ENCODE results near the gene SMIM13.

Gene SMIM13

DNA sequence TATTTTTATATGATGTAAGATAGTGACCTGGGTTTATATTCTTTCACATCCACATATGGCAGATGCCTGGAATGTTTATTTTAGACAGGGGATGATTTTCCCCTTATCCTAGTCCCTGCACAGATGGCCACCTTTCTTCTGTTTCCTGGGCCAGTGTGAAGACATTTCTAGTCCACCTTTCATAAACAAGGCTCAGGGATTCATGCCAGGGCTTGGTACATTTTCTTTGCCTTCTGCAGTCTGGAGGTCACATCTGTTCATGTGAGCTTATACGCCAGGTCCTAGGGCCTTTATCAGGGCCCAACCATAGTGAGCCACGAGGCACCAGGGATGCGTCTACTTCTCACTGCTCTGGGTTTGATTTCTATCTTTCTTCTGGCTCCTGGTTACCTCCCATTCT is 55.9 kb downstream of the SMIM13 start:
- in situ Hi-C loops (cut with MboI; ENCODE audit: low sequenced_read_pairs), result no loop called here

DNA sequence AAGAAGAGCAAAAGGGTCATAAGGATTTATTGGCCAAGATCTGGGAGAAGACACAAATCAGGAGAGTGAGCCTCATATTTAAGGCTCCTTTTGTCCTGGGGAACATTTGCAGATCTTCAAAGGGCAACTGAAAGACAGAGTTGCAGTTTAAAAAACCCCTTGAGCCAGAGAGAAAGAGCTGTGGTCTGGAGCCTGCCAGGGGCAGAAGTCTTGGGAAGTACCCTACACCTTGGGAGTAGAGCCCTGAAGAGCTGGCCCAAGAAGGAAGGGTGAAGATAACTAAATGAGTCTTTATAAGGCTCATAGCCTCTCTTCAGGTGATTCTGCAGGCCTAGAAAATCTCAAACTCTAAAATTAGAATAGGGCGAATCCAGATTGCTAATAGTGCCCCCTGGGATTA is 57.9 kb downstream of the SMIM13 start:
- in situ Hi-C loops (cut with MboI; ENCODE audit: low sequenced_read_pairs), result loop anchor here (10.0 kb wide), 1 partner anchor 423 kb away; no protein-coding TSS in a partner anchor

DNA sequence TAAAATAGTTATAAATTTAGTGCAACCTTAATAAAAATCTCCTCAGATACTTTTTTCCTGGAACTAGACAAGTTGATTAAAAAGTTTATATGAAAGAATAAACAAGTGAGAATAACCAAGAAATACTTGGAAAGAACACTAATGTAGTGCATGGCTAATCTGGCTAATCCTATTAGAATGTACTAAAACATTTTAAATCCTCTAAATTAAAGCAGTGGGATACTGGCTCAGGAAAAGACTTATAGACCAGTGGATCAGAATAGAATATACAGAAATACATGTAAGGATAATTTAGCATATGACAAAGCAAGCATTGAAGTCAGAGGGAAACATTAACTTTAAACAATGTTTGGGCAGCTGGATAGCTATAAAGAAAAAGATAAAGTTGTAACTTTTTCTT is 58.9 kb downstream of the SMIM13 start:
- in situ Hi-C loops (cut with MboI; ENCODE audit: low sequenced_read_pairs), result loop anchor here (10.0 kb wide), 1 partner anchor 422 kb away; no protein-coding TSS in a partner anchor

DNA sequence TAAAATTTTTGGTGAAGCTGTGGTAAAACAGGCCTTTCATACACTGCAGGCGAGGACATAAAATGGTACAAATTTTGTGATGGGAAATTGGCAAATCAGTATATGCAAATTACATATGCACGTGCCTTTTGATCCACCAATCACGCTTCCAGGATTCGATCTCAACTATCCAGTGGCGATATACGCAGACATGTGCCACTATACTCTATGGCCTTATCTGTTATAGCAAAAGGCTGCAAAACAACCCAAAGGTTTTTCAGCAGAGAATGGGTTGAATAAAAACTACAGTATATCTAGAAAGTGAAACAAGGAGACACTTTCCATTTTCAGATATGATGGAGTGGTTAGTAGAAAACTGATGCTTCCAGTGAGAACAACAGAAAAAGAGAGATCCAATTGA is 59.8 kb downstream of the SMIM13 start:
- in situ Hi-C loops (cut with MboI; ENCODE audit: low sequenced_read_pairs), result loop anchor here (10.0 kb wide), 1 partner anchor 421 kb away; no protein-coding TSS in a partner anchor

DNA sequence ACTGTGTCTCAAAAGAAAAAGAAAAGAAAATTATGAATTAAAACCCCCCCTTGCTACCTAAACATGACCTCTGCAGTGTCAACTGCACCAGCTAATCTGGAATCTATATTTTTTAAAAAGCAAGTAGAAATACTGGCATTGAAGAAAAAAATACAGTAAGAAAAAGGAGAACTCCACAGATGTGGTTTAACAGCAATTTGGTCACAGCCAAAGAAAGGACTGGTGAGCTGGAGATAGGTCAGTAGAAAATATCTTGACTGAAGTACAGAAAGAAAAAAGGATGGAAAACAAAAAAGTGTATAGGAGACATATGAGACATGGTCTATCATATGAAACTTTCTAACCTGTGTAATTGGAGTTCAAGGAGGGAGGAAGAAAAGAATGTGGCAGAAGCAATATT is 62.0 kb downstream of the SMIM13 start:
- in situ Hi-C loops (cut with MboI; ENCODE audit: low sequenced_read_pairs), result loop anchor here (10.0 kb wide), 1 partner anchor 419 kb away; no protein-coding TSS in a partner anchor

DNA sequence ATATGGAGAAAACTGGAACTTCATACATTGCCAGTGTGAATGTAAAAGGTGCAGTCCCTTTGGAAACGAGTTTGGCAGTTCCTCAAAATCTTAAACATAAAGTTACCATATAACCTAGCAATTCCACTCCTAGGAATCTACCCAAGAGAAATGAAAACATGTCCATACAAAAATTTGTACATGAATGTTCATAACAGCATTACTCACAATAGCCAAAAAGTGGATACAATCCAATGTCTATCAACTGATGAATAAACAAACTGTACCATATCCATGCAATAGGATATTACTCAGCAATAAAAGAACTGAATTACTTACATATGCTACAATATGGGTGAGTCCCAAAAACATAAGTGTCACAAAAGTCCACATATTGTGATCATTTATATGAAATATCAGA is 66.6 kb downstream of the SMIM13 start:
- in situ Hi-C loops (cut with MboI; ENCODE audit: low sequenced_read_pairs), result no loop called here

DNA sequence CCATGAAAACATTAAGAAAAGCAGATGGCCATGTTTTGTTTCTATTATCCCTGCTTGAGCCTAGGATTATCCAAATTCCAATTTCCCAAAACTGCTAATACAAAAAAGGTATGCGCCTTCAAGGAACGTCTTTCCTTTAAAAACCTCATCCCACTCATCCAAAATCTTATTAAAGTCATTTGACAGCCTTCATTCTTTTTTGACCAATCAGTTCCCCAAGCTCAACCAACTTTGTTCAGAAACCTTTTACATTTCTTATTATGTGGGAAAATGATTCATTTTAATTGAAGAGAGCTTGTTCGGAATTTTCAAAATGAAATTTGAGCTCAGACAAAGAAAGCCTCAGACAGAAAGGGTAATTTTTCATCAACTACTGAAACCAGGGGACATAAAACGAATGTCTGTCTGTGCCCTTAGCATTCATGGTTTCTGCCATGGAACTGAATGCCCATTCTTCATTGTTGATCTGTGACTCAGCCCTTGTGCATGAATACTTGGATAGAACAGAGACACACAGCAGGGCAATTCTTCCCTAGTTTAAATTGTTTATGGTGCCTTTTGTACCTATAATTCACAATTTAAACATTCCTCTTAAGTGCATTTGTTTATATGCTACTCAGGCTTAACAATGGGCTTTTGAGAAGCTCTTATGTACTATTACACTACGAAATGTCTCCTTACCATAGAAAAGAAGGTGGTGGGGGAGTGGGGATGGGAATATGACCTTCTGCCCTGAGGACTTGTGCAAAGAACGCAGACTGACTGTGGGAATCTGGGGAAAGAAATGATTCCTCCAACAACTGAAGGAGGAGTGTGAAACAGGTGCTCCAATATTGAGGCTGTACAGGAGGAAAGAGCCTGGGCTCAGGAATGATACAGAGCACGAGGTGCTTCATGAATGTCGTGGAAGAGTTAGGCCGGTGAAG is 67.7 kb downstream of the SMIM13 start:
- in situ Hi-C loops (cut with MboI; ENCODE audit: low sequenced_read_pairs), result no loop called here

DNA sequence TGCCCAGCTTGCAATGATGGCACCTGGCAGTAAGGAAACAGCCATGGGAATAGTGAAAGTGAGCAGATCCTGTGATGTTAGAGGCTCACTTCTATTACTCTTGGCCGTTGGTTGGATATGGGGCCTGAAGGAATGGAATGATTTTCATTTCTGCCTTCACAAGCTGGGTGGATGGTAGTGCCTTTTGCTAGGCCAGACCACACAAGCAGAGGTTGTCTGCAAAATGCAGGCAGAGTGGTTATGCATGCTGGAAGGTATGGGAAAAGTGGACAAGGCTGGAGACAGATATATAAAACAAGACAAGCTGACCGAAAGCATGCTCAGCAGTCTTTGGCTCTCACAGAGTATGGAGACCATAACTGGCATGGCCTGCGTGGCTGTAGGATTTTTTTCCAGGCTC is 68.6 kb downstream of the SMIM13 start:
- in situ Hi-C loops (cut with MboI; ENCODE audit: low sequenced_read_pairs), result no loop called here

DNA sequence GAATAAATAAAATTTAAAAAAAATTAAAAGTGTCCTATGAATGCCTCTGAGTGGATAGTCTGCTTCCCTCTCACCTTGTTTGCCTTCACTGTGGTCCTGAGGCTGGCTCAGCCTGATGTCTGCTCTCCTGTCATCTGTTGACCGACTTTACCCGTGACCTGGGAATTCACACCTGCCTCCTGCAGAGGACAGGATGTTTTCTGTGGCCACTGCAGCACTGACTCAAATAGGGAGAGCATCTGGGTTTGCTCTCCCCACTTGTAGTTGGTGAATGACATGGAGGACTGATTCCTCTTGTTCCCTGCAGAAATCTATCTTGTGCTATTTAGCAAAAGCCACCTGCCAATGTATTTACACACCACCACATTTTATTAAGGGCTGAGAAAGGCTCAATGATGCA is 70.3 kb downstream of the SMIM13 start:
- in situ Hi-C loops (cut with MboI; ENCODE audit: low sequenced_read_pairs), result no loop called here

DNA sequence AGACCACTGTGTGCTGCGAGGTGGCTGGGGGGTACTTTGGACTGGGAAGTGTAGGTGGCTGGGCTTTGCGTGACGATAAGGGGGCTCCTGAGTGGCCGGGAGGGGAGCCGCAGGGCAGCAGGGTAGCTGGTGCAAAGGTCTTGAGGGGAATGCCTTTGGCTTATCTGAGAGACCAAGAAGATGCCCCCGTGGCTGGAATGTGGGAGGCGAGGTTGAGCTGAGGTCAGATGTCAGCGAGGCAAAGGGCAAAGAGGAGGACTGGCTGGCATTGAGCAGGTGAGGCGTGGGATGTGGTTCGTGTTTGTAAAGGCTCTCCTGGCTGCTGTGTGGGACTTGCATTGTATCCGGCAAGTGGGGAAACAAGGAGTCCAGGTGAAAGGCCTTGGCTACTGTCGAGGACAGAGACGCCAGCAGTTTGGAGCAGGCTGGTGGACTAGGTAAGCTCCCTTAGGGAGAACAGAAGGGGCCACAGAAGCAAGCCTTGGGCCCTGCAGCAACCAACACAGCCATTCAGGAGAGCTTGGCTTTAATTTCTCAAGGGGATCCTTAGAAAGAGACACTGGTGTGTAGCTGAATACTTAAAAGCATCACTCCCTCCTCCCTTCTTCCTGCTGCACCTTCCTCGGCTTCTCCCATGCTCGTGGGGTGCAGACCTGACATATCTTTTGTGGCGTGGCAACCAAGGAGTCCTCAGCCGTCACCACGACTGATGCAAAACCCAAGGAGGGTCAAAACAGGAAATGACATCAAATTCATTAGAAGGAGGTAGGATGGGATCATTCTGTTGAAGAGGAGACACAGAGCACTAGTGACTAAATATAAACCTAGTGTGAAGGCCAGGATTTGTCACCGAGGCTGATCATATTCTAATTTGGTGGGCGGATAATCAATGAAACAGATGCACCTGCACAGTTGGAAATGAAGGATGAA is 71.3 kb downstream of the SMIM13 start:
- in situ Hi-C loops (cut with MboI; ENCODE audit: low sequenced_read_pairs), result no loop called here

DNA sequence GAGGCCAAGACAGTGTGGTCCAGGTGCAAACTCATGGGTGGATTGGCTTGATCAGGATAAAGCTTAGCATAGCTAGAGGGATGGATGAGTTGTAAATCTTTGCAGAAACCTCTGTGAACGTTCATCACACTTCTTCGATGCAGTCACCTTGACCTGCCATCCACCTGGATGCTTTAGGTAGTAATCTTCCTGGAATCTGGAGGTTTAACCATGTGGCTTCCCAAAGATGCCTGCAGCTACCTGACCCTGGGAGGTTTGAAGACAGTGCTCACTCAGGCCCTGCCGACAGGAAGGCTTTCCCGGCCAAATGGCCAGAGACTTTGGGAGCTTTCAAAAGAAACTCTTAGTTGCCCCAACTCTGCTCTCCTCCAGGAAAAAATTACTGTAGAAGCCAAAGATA is 73.3 kb downstream of the SMIM13 start:
- in situ Hi-C loops (cut with MboI; ENCODE audit: low sequenced_read_pairs), result no loop called here

DNA sequence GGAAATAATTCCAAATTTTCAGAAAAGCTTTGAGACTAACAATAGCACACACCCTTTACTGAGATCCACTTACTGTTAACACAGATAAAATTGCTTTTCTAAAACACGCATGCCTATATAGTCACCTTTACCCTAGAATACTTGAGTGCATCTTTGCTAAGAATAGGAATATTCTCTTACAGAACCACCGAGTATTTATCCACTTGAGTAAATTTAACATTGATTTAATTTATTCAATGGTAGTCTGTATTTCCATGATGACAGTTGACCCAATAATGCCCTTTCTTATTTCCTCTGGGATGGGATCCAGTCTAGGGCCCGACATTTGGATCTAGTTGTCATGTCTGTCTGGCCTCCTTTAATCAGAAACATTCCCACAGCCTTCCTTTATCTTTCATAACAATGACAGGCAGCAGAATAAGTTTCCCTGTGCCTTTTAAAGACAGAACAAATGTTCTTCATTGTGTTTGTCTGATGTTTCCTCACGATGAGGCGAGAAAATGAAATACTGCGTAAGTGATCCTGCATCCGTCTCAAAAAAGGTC is 74.5 kb downstream of the SMIM13 start:
- in situ Hi-C loops (cut with MboI; ENCODE audit: low sequenced_read_pairs), result no loop called here

DNA sequence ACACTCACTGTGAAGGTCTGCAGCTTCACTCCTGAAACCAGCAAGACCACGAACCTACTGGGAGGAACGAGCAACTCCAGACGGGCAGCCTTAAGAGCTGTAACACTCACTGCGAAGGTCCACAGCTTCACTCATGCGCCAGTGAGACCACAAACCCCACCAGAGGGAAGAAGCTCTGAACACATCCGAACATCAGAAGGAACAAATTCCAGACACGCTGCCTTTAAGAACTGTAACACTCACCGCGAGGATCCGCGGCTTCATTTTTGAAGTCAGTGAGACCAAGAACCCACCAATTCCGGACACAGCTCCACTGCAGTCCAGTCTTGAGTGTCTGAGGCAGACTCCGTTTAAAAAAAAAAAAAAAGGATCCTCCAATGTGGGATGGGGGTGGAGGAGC is 78.3 kb downstream of the SMIM13 start:
- in situ Hi-C loops (cut with MboI; ENCODE audit: low sequenced_read_pairs), result no loop called here

DNA sequence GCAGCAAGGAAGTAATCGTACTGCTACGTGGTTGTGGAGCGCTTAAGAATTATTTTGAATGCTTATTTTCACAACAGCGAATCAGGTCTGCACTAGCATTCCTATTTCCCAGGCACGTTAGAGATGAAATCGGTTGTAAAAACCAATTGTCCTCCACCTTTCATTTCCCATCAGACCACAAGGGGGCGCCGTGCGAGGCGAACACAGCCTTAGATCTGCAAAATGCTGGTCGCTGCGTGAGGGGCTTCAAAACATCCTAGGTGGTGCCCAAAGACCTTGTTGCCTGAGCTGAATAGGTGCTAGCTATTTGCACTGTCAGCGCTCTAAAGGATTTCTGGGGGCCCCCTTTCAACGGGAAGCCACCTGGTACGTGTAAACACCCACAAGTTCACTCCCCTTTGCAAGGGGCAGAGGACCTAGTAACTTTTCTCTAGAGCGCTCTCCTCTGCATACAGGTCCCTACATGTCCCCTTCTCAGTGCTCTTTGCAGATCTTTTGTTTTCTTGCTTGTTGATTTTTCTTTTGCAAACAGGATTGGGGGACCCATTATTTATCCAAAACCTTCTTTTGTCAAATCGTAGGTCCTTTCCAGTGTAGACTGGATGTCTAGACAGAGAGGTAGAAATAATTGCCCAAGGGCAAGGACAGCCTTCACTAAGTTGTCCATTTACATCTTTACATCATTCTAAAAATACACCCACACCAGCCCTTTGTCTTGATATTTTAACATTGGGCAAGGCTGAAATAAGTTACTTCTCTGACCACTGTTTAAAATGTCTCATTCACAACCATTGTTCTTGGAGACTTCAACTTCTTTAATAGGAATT is 79.1 kb downstream of the SMIM13 start:
- in situ Hi-C loops (cut with MboI; ENCODE audit: low sequenced_read_pairs), result no loop called here

DNA sequence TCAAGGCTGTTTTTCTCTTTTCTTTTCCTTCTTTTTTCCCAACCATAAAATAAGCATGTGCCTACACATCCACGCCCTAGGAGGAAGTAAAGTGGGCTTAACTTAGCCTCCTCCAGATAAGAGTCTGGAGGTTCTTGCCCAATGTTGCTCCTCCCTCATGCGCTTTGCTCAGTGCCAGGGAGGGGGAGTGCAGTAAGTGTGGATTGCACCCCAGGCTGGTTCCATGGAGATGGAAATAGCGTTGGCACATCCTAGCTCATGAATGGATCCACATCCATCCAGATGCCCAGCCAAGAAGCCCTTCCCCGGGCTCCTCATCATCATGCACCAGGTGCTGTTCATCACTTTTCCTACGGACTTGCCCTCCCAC is 80.6 kb downstream of the SMIM13 start:
- in situ Hi-C loops (cut with MboI; ENCODE audit: low sequenced_read_pairs), result no loop called here

DNA sequence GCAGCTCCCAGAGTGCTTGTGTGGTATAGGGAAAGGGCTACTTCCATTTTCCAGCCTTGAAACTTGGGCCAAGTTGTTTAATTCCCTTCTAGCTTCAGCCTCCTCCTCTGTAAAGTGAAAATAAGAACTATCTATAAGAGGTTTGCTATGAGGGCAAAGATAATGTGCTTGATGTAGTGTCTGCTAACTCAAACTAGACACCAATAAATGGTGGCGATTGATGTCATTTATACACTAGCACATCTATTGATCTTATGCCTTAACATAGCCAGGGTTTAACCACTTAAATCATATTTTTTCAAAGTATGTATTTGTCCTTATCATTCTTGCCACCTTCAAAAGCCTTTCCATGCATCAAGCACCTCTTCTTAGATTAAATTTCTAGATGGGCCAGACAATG is 83.6 kb downstream of the SMIM13 start:
- in situ Hi-C loops (cut with MboI; ENCODE audit: low sequenced_read_pairs), result no loop called here

DNA sequence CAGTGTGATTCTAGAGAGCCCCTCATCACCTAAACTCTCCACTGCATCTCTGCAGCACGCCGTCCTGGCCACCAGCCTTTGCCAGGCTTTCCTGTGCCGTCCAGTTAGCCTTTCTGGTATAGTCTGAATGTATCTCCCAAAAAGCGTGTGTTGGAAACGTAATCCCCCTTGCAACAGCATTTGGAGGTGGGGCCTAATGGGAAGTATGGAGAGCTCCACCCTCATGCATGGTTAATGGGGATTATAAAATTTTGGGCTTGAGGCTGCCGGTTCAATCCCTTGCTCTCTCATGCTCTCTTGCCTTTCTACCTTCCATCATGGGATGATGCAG is 85.4 kb downstream of the SMIM13 start:
- in situ Hi-C loops (cut with MboI; ENCODE audit: low sequenced_read_pairs), result no loop called here

DNA sequence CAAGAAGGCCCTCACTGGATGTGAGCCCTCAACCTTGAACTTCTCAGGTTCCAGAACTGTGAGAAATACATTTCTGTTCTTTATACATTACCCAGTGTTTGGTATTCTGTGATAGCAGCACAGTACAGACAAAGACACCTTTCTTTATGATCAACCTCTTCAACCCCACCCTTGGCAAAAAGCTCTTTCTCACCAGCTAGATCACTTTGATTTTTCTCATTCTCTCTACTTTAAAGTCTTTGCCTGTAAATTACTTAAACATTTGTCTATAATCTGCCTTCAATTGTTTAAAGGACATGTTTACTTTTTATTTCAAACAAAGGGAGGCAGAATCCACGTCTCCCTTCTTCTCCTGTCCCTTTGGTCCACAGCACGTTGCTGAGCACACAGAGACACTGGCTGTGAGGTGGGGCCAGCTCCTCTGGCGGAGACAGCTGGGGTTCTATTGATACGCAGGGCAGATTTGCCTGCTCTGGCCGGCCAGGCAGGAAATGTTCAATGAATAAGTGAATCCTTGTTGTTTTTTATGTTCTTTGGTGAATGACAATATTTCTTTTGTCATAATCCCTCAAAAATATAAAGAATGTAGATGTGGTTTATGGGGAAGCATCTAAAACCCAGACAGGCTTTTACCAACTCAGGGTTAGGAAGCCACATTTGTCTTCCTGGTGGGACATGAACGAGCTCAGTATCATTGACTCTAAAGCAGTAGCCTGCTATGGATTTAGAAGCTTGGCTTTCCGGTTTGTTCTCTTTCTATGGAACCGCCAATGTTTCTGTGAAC is 86.0 kb downstream of the SMIM13 start:
- in situ Hi-C loops (cut with MboI; ENCODE audit: low sequenced_read_pairs), result no loop called here

DNA sequence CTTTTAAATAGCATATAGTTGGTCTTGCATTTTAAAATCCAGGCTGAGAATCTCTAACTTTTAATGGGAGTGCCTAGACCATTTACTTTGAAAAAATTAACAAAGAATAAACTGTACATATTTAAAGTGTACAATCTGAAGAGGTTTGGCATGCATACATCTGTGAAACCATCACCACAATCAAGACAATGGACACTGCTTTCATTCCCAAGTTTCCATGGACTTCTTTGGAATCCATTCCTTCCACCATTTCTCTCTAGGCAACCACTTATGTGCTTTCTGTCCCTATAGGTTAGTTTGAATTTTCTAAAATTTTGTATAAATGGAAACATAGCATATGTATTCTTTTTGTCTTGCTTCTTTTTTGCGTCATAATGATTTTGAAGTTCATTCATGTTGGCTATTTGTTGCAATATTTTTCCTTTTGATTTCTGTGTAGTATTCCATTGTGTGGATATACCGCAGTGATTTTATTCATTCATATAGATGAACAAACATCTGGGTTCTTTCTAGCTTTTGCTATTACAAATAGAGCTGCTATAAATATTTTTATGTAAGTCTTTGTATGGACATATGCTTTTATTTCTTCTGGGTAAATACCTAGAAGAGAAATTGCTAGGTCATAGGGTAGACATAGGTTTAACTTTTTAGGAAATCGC is 88.0 kb downstream of the SMIM13 start:
- in situ Hi-C loops (cut with MboI; ENCODE audit: low sequenced_read_pairs), result no loop called here
